Psoas muscle (tissue), 8 donors: ENCODE measurements around the gene SMIM9. TPM values are rescaled to one million over a fixed set of nuclear protein-coding genes. Genes with fewer than 3 reads are reported as not detected.

Experiments used
- ATAC-seq, 4 donors: fragments of 200-7000 bp; cut with Tn5 transposase; one replicate each; pipeline ENCODE4 v1.9.1; 2020; ENCODE audit warnings: moderate library complexity in 3 of 4, mild to moderate bottlenecking in 2 of 4
- DNase-seq, 2 donors: peaks; one replicate each; pipeline ENCODE4 v3.0.0-alpha.2; 2020
- H3K27ac ChIP-seq: fragments of 200-600 bp; one replicate; pipeline ENCODE4 v1.8.0; 2022
- H3K27me3 ChIP-seq, 3 donors: fragments of 200-600 bp in 1 of 3; one replicate each; pipeline versions ENCODE4 v1.6.1 to v1.8.0; 2013 to 2022; ENCODE audit warnings: low read length in 2 of 3, mild to moderate bottlenecking in 2 of 3, moderate library complexity in 1 of 3; ENCODE audit not compliant: insufficient read depth in 3 of 3
- H3K36me3 ChIP-seq, 2 donors: fragments of 200-600 bp in 1 of 2; one replicate each; pipeline versions ENCODE4 v1.6.1 to v1.8.0; 2013 to 2022; ENCODE audit warnings: low read depth in 1 of 2, mild to moderate bottlenecking in 1 of 2, moderate library complexity in 1 of 2; ENCODE audit not compliant: insufficient read depth in 1 of 2
- H3K4me1 ChIP-seq: fragments of 200-600 bp; one replicate; pipeline ENCODE4 v1.8.0; 2022
- H3K4me3 ChIP-seq: fragments of 200-600 bp; one replicate; pipeline ENCODE4 v1.8.0; 2022; ENCODE audit warnings: mild to moderate bottlenecking
- H3K9me3 ChIP-seq: fragments of 200-600 bp; one replicate; pipeline ENCODE4 v1.8.0; 2022
- CTCF ChIP-seq: fragments of 200-600 bp; IDR thresholded peaks from one replicate; pipeline ENCODE4 v1.8.0; 2022; ENCODE audit warnings: antibody characterized with exemption
- WGBS, 3 donors: extraction: QIAGEN DNeasy Blood & Tissue Kit; methylation state at CpG; one replicate each; pipeline versions ENCODE4 v1.1.6 to v1.1.7; 2013; 5-methylcytosine and 5-hydroxymethylcytosine counted together
- intact Hi-C, 2 donors: fragments of 100-400 bp; cut with DNase I; formaldehyde crosslinking; loops; one replicate each; pipeline versions ENCODE4 v1.11.0 to v1.14.2; 2022
- polyA plus RNA-seq, 3 donors: library from polyadenylated mRNA; stranded (reverse); fragments of 200-250 nt; gene quantifications; one replicate each; pipeline ENCODE4 v1.2.3, GENCODE V29; 2013
- total RNA-seq, 4 donors: library from RNA; stranded (reverse); fragmentation: NEBNext Ultra II Directional in 2 of 4; extraction: Animal tissue kit (Norgen Biotek cat#: 25700) in 2 of 4; gene quantifications; one replicate each; pipeline versions ENCODE4 v1.2.1 to v1.2.4, GENCODE V29; 2021 to 2023
- donor health status: healthy with polysubstance abuse.
- donor health status: DM: no; HTN: no; CAD: no; lungs with moderate emphysema.
- donor health status: Bipolar disorder and iron deficiency.
- donor health status: healthy.
- donor health status: DM: yes; HTN: yes; CAD: no.
- donor health status: DM: no; HTN: no; CAD: no.
- donor health status: DM: no; HTN: no; CAD: no.
- donor health status: DM: yes; HTN: yes; CAD: no.

The SMIM9 gene
- total and polyA plus RNA-seq, 7 donors = not detected

- peaks cover 0 to 4% (median 0%) of the 10 kb centered on the region in 3 donors for H3K27me3 ChIP-seq
- WGBS, 3 donors = 75 to 89% (median 77%) methylated on average over 5 of the region's 5 CpGs
- no peak for ATAC-seq
- no peak overlapping the region for H3K27ac ChIP-seq
- intact Hi-C loops = no loop called here
- no peaks in the 10 kb centered on the region for H3K9me3 ChIP-seq
- no peak for DNase-seq
- no peak for TF ChIP-seq CTCF
- no peak overlapping the region for H3K4me3 ChIP-seq
- no peaks in the 10 kb centered on the region for H3K4me1 ChIP-seq
- H3K36me3 ChIP-seq = no peaks in the 10 kb centered on the region
These were observed 19.1 kb downstream of the SMIM9 start for GRCh38 chrX:154815274-154815818.

DNA sequence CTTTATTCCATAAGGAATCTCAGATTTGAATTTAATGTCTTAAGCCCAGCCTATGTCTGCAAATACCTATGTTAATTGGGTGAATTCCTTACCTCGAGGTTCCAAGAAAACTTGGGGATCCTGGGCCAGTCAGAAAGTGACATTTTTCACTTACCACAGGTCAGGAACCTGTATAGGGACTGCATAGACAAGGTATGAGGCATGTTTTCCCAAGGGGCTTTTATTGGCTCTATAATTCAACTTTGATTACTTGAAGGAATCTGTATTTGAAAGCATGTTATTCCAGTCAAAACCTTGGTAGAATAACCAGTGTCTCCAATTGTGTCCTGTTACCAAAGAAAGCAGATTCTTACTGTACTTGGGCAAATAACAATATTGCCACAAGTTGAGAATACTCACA lies 20.7 kb downstream of the SMIM9 start:
- no peak for TF ChIP-seq CTCF
- H3K36me3 ChIP-seq = no peaks in the 10 kb centered on the region
- no peak for ATAC-seq
- no peak for DNase-seq
- H3K27me3 ChIP-seq = peaks cover 0 to 4% (median 0%) of the 10 kb centered on the region in 3 donors
- intact Hi-C loops = no loop called here
- H3K4me1 ChIP-seq = no peaks in the 10 kb centered on the region
- no peaks in the 10 kb centered on the region for H3K9me3 ChIP-seq
- no peak overlapping the region for H3K27ac ChIP-seq
- 7 to 13% (median 11%) methylated on average over 1 of the region's 1 CpG for WGBS, 3 donors
- no peak overlapping the region for H3K4me3 ChIP-seq

- no peak overlapping the region for H3K4me3 ChIP-seq
- intact Hi-C loops = no loop called here
- DNase-seq (no peak), ATAC-seq (no peak)
- WGBS, 3 donors = 69 to 96% (median 88%) methylated on average over 2 of the region's 2 CpGs
- no peak overlapping the region for H3K27ac ChIP-seq
- H3K9me3 ChIP-seq = no peaks in the 10 kb centered on the region
- peaks cover 0 to 4% (median 0%) of the 10 kb centered on the region in 3 donors for H3K27me3 ChIP-seq
- TF ChIP-seq CTCF = no peak
- no peaks in the 10 kb centered on the region for H3K36me3 ChIP-seq
- H3K4me1 ChIP-seq = no peaks in the 10 kb centered on the region
These were observed 21.9 kb downstream of the SMIM9 start for GRCh38 chrX:154812341-154813101.

DNA sequence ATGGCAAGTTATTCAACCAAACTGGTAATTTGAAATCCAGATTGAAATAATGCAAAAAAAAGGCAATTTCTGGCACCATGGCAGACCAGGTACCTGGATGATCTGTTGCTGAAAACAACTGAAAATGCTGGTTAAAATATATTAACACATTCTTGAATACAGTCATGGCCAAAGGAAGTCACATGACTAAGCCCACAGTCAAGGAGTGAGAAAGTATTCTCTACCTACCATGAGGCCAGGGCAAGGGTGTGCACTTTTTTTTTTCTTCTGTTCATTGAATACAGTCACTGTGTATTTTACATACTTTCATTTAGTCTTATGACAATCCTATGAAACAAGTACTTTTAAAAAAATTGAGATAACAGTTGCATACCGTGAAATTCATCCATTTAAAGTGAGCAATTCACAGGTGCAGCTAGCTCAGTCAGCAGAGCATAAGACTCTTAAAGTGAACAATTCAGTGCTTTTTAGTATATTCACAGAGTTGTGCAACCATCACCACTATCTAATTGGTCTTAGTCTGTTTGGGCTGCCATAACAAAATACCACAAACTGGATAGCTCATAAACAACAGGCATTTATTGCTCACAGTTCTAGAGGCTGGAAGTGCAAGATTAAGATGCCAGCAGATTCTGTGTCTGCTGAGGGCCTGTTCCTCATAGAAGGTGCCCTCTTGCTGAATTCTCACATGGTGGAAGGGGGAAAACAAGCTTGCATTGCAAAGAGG lies 24.4 kb downstream of the SMIM9 start:
- intact Hi-C loops = loop anchor here in 1 of 2 donors (2.0 kb wide), 1 partner anchor 19 kb away; no protein-coding TSS in a partner anchor
- ATAC-seq = no peak

More for the DNA sequence above, 24.4 kb downstream of the SMIM9 start:
- no peak for TF ChIP-seq CTCF
- Histone ChIP-seq H3K27ac (no peak overlapping the region), H3K36me3 (no peaks in the 10 kb centered on the region), H3K27me3 (no peaks in the 10 kb centered on the region), H3K9me3 (no peaks in the 10 kb centered on the region), H3K4me1 (no peaks in the 10 kb centered on the region), H3K4me3 (no peak overlapping the region)
- 70 to 93% (median 81%) methylated on average over 1 of the region's 1 CpG for WGBS, 3 donors
- no peak for DNase-seq
